Skeletal muscle satellite cell (primary cell): Measurements from ENCODE around the gene C11orf97.
A peak's percentile ranks its signal among the peaks of the same experiment; 100 is the strongest.
"Not testable (repeated sequence)": the region's sequence is repeated elsewhere in the genome, so short reads cannot be mapped to it uniquely, and the experiment has no call there.

Source experiments
- H3K27me3 ChIP-seq: 2 replicates; pipeline ENCODE4 v1.7.0; 2013; ENCODE audit warnings: low read length; ENCODE audit not compliant: control insufficient read depth, insufficient read depth
- H3K36me3 ChIP-seq: 2 replicates; pipeline ENCODE4 v1.7.0; 2013; ENCODE audit warnings: mild to moderate bottlenecking, control low read depth, low read length; ENCODE audit not compliant: insufficient read depth
- H3K4me1 ChIP-seq: 2 replicates; pipeline ENCODE4 v1.7.0; 2013; ENCODE audit warnings: low read length; ENCODE audit not compliant: control insufficient read depth, insufficient read depth
- H3K4me2 ChIP-seq: 2 replicates; pipeline ENCODE4 v1.7.0; 2013; ENCODE audit warnings: mild to moderate bottlenecking, low read length
- H3K4me3 ChIP-seq: 2 replicates; pipeline ENCODE4 v1.7.0; 2013; ENCODE audit warnings: low read length
- H3K9ac ChIP-seq: 2 replicates; pipeline ENCODE4 v1.7.0; 2013; ENCODE audit warnings: mild to moderate bottlenecking, low read depth, low read length, moderate library complexity
- H3K9me3 ChIP-seq: replicated peaks from 2 replicates; pipeline ENCODE4 v1.7.0; 2013; ENCODE audit warnings: mild to moderate bottlenecking, control low read depth, low read length

C11orf97 gene

GRCh38 chr11:94504689-94505293 lies 7.5 kb upstream of the C11orf97 start:
- Histone ChIP-seq H3K4me1 (no peaks in the 10 kb centered on the region), H3K9me3 (no peaks in the 10 kb centered on the region), H3K9ac (no peak overlapping the region), H3K27me3 (no peaks in the 10 kb centered on the region), H3K4me2 (no peak overlapping the region), H3K4me3 (no peak overlapping the region), H3K36me3 (peaks cover 4% of the 10 kb centered on the region)

- H3K4me1 ChIP-seq, H3K9ac ChIP-seq, H3K4me3 ChIP-seq, H3K4me2 ChIP-seq, H3K9me3 ChIP-seq, H3K36me3 ChIP-seq, H3K27me3 ChIP-seq: not testable (repeated sequence)
Measured at GRCh38 chr11:94506513-94506912, 5.7 kb upstream of the C11orf97 start.

DNA sequence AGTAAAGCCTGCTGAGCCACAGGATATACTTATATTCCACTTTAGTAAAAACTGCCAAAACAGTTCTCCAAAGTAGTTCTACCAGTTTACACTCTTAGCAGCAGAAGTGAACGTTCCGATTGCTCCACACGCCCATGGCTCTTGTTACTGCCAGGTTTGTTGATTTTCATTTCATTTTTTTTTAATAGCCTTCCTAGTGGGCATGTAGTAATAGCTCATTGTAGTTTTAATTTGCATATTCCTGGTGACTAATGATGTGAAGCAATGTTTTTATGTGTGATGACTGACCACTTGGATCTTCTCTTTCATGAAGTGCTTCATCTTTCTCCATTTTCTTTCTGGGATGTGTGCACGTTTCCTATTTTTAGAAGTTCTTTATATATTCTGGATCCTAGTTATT lies 4.8 kb upstream of the C11orf97 start:
- H3K4me3 ChIP-seq, result no peak overlapping the region

GRCh38 chr11:94513091-94513490 lies 830 bp downstream of the C11orf97 start:
- Histone ChIP-seq H3K9ac (no peak overlapping the region), H3K4me3 (no peak overlapping the region), H3K27me3 (no peaks in the 10 kb centered on the region)

More for the DNA sequence above, 4.8 kb upstream of the C11orf97 start:
- no peaks in the 10 kb centered on the region for H3K36me3 ChIP-seq
- H3K4me1 ChIP-seq, result peaks cover 5% of the 10 kb centered on the region
- H3K9me3 ChIP-seq, result no peaks in the 10 kb centered on the region
- no peak overlapping the region for H3K4me2 ChIP-seq
- H3K27me3 ChIP-seq, result no peaks in the 10 kb centered on the region
- no peak overlapping the region for H3K9ac ChIP-seq

GRCh38 chr11:94515398-94515797 lies 3.1 kb downstream of the C11orf97 start:
- H3K4me2 ChIP-seq, result no peak overlapping the region
- no peaks in the 10 kb centered on the region for H3K9me3 ChIP-seq
- H3K4me3 ChIP-seq, result no peak overlapping the region
- no peaks in the 10 kb centered on the region for H3K36me3 ChIP-seq
- H3K27me3 ChIP-seq, result no peaks in the 10 kb centered on the region
- no peak overlapping the region for H3K9ac ChIP-seq
- peaks cover 14% of the 10 kb centered on the region for H3K4me1 ChIP-seq

More at GRCh38 chr11:94513091-94513490, 830 bp downstream of the C11orf97 start:
- H3K36me3 ChIP-seq, result no peaks in the 10 kb centered on the region
- peak overlapping the region; percentile 92 for H3K4me2 ChIP-seq
- H3K4me1 ChIP-seq, result peaks cover 10% of the 10 kb centered on the region
- H3K9me3 ChIP-seq, result no peaks in the 10 kb centered on the region

GRCh38 chr11:94516725-94517124 lies 4.5 kb downstream of the C11orf97 start:
- H3K9me3 ChIP-seq, result no peaks in the 10 kb centered on the region
- H3K4me2 ChIP-seq, result no peak overlapping the region
- H3K9ac ChIP-seq, result no peak overlapping the region
- no peaks in the 10 kb centered on the region for H3K27me3 ChIP-seq
- peaks cover 14% of the 10 kb centered on the region for H3K4me1 ChIP-seq
- no peak overlapping the region for H3K4me3 ChIP-seq
- no peaks in the 10 kb centered on the region for H3K36me3 ChIP-seq

DNA sequence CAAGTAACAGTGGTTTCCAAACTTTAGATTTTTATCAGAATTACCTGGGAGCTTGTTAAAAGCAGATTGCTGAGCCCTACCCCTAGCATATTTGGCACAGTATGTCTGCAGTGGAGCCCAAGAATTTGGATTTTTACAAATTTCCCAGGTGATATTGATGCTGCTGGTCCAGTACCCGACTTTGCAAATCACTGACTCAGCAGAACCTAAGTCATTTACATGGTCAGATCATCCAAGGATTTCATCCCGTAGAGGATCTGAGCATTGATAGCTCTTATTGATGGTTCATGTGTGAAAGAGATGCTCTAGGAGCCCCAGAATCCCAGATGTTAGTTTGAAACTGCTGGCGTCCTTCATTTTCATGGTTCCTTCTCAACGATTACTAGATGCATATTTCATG lies 6.0 kb downstream of the C11orf97 start:
- H3K4me2 ChIP-seq, result no peak overlapping the region
- H3K4me3 ChIP-seq, result no peak overlapping the region
- no peaks in the 10 kb centered on the region for H3K27me3 ChIP-seq
- H3K36me3 ChIP-seq, result no peaks in the 10 kb centered on the region
- H3K9me3 ChIP-seq, result no peaks in the 10 kb centered on the region
- no peak overlapping the region for H3K9ac ChIP-seq
- H3K4me1 ChIP-seq, result peaks cover 3% of the 10 kb centered on the region

DNA sequence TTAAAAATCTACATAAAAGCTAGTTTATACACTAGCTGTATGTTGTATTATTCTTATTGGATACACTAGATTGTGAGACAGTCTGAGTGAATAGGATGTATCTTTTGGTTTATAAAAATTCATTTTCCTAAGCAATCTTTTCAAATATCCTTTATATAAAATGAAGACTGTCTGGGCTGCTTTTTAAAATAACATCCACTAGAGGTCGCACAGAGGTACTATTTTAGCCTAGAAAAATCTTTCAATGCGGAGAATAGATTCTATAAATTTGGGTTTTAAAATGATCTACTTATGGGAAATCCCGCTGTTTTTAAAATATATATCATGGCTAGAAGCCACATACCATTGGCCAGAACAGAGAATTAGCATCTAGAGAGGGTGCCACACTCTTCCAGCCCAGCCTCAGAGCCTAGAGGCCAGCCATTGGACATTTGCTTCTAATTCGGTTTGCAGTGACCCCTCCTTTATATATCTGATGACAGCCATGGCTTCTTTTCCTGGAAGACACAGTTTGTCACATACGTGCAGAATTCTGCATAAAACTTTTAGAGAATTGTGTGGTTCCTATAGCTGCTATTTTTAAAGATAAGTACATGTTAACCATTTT lies 7.3 kb downstream of the C11orf97 start:
- Histone ChIP-seq H3K4me2 (no peak overlapping the region), H3K27me3 (no peaks in the 10 kb centered on the region), H3K9ac (no peak overlapping the region), H3K4me1 (peaks cover 3% of the 10 kb centered on the region), H3K4me3 (no peak overlapping the region), H3K36me3 (no peaks in the 10 kb centered on the region), H3K9me3 (no peaks in the 10 kb centered on the region)

DNA sequence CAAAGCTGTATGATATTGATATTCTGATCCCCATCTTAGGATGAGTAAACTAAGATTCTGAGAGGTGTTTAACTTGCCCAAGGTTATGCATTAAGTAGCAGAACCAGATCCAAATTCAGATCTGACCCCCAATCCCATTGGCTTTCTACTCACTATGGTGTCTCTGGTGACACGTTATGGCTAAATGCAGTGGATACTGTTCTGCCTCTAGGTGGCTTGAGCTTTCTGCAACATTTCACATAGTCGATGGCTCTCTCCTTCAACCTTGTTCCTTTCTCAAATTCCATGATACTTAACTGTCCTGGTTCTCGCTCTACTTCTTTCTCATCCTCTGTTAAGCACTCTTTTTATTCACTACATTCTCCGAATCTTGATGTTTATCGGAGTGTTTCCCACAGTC lies 9.4 kb downstream of the C11orf97 start:
- Histone ChIP-seq H3K4me1 (peaks cover 15% of the 10 kb centered on the region), H3K4me3 (no peak overlapping the region), H3K27me3 (no peaks in the 10 kb centered on the region), H3K9ac (no peak overlapping the region), H3K36me3 (no peaks in the 10 kb centered on the region), H3K9me3 (no peaks in the 10 kb centered on the region), H3K4me2 (no peak overlapping the region)

- H3K4me1 ChIP-seq, result peaks cover 26% of the 10 kb centered on the region
- H3K4me3 ChIP-seq, result no peak overlapping the region
- H3K9ac ChIP-seq, result no peak overlapping the region
- no peaks in the 10 kb centered on the region for H3K27me3 ChIP-seq
- no peaks in the 10 kb centered on the region for H3K9me3 ChIP-seq
- no peaks in the 10 kb centered on the region for H3K36me3 ChIP-seq
- H3K4me2 ChIP-seq, result no peak overlapping the region
Measured at GRCh38 chr11:94524341-94524740, 12.1 kb downstream of the C11orf97 start.

- H3K4me3 ChIP-seq, result no peak overlapping the region
- H3K9me3 ChIP-seq, result no peaks in the 10 kb centered on the region
- no peak overlapping the region for H3K9ac ChIP-seq
- no peaks in the 10 kb centered on the region for H3K27me3 ChIP-seq
- no peaks in the 10 kb centered on the region for H3K36me3 ChIP-seq
- H3K4me1 ChIP-seq, result peaks cover 22% of the 10 kb centered on the region
- peak overlapping the region; percentile 0 for H3K4me2 ChIP-seq
Measured at GRCh38 chr11:94525546-94526324, 13.5 kb downstream of the C11orf97 start.
